AG10803 (cell line): ENCODE data around the gene MAP3K7.

Source experiments
- DNase-seq: peaks from one replicate; pipeline ENCODE4 v3.0.0; 2010; ENCODE audit warnings: low read depth
- H3K4me3 ChIP-seq: 2 replicates; pipeline ENCODE4 v1.5.1; 2011; ENCODE audit warnings: mild to moderate bottlenecking, low read length, control low read depth
- TF ChIP-seq, protein P1 (sequence below): conservative IDR thresholded peaks from 2 replicates; pipeline ENCODE4 v1.5.1; 2011; ENCODE audit warnings: mild to moderate bottlenecking, low read length, control low read depth, inconsistent platforms

The MAP3K7 gene

DNA sequence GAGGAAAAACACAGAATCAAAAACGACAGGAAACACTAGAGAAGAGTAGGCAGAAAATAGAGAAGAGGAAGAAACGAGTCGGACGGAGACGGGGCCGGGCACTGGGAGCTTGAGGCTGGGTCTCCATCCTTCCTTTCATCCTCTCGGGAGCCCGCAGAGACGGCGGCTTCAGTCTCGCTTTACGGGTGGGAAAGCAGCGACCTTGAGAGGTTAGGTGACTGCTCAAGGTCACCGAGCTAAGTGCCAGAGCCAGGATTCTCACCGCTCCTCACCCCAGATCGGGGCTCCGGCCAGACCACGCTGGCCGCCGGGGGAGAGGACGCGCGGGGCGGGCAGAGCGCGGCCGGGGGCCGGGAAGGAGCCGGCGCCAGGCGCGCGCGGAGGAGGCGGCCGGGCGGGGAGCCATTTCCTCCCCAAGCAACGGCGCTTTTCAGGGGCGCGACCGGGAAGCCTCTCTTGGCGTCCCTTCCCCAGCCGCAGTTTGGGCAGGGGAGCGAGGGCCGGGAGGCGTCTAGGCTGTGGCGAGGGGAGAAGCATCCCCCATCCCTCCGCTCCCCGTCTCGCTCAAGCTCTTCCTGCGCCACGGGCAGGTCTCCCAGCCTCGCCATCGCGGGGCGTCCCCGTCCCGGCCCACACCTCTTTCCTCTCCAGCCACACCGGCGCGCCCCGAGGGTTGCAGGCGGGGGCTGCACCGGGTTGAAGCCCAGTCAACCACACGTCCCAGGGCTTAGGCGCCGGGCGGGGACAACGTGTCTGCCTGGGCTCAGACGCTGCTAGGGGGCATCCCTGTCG, 24.1 kb upstream of the MAP3K7 start:
- peak; percentile 11 for DNase-seq
- H3K4me3 ChIP-seq: peak overlapping the region; percentile 62
- TF ChIP-seq, protein P1, sequence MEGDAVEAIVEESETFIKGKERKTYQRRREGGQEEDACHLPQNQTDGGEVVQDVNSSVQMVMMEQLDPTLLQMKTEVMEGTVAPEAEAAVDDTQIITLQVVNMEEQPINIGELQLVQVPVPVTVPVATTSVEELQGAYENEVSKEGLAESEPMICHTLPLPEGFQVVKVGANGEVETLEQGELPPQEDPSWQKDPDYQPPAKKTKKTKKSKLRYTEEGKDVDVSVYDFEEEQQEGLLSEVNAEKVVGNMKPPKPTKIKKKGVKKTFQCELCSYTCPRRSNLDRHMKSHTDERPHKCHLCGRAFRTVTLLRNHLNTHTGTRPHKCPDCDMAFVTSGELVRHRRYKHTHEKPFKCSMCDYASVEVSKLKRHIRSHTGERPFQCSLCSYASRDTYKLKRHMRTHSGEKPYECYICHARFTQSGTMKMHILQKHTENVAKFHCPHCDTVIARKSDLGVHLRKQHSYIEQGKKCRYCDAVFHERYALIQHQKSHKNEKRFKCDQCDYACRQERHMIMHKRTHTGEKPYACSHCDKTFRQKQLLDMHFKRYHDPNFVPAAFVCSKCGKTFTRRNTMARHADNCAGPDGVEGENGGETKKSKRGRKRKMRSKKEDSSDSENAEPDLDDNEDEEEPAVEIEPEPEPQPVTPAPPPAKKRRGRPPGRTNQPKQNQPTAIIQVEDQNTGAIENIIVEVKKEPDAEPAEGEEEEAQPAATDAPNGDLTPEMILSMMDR: no peak

DNA sequence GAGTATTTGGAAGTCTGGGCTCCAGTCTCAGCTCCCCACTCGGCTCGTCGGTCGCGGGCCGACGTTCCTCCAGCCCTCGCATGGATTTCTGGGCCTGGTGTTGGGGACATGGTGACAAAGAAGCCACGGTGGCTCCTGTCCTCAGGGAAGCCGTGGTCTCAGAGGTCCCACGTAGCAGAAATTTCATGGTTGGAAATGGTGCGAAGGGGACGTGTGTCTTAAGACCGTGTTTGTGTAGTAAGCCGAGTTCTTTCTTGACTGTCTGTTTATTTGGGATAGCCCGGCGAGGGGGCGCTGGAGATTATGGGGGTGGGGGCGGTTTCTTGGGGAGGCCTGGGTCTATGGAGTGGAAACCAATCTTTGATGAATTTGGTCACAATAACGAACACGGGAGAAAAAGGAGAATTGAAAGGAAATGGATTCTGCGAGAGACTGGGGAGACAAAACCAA, 23.5 kb upstream of the MAP3K7 start:
- TF ChIP-seq, protein P1: no peak
- no peak for DNase-seq
- H3K4me3 ChIP-seq: peak overlapping the region; percentile 62

DNA sequence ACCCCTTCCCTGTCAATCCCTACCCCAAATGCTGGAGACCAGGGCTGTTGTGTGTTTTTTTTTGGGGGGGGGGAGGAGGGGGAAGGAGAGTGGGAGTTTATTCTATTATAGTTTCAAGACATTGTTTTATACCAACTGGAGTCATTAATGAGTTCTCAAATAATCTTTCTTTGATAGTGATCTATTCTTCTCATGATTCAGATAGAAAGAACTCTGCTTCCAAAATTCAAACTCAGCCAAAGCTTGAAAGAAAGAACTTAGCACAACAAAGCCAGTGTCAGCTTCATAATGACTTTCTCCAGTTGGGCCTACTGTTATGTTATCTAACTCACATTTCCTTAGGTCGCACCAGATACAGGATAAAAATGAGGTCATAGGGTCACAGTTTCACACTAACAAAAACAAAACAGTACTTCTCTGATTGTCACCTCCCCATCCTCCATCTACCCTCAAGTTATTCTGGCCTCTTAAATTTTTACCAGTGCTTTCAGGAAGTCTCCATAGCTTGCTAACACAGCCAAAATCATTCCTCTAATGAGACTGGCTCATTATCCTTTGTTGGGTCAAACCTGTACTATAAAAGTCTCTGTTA, 19.0 kb upstream of the MAP3K7 start:
- H3K4me3 ChIP-seq: no peak overlapping the region
- TF ChIP-seq, protein P1: no peak
- no peak for DNase-seq

DNA sequence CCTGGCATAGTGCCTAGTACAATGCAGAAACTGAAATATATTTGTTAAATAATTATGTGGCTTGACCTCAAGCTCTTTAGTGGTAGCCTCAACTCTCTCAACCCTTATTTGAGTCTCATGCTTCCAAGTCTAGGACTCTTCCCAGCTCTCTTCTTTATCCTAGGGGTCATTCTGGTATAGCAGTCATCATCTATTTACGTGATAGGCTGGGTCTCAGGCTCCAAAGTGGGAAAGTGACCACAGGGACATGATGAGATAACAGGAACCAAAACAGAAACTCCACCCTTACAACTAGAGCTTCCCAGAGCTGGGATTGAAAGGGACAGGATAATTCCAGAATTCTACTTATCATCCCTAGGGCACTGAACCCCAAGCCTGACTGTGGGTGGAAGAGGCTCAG, 17.7 kb upstream of the MAP3K7 start:
- DNase-seq: no peak
- no peak overlapping the region for H3K4me3 ChIP-seq
- TF ChIP-seq, protein P1: no peak

DNA sequence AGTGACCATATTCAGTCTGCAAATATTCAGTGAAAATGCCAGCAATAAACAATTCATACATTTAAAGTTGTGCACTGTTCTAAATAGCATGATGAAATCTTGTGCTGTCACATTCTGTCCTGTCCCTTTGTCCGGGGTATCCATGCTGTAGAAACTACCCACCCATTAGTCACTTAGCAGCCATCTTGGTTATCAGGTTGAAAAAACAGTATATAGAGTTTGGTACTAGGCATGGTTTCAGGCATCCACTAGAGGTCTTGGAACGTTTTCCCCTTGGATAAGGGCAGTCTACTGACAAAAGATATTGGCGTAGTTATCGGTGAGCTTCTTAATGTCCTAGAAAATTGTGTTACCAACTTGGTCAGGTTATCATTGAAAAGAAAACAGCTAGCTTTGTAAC, 12.3 kb upstream of the MAP3K7 start:
- TF ChIP-seq, protein P1: no peak
- H3K4me3 ChIP-seq: no peak overlapping the region
- DNase-seq: no peak

DNA sequence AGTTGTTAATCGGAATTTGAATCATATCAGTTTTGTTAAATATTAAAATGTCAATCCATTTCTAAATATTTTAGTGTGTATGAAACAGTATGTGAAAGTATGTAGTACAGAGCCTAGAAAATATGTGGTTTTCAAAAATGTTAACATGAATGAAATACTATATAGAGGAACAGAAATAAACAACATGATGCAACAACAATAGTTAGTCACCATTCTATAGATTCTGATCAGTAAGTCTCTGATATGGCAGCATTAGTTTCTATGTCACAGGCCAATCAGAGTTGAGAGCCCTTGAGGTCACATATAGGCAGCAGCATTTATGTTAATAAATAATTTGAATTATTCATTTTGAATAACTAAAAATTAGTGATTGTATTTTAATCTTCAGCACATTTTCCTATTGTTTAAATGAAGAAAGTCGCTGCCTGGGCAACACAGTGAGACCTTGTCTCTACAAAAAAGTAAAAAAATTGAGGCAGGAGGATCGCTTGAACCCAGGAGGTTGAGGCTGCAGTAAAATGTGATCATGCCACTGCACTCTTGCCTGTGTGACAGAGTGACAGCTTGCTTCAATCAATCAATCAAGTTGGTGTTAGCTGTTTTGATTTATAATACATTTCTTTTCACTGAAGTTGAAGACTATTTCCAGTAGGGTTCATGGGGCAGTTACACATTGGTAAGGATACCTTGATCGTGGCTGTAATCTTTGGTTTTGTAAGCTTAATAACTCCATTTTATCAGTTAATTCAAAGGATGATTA, 11.5 kb upstream of the MAP3K7 start:
- TF ChIP-seq, protein P1: no peak
- no peak overlapping the region for H3K4me3 ChIP-seq
- DNase-seq: no peak
